Measurements from ENCODE around the gene MRPS23. TPM values are rescaled to one million over a fixed set of nuclear protein-coding genes. Genes with fewer than 3 reads are reported as not detected.

Gene MRPS23
- total RNA-seq, 4 donors from 2014 or later = 24.3 to 47.2 (median 35.5) TPM

- DNase-seq (no peak), ATAC-seq (no peak)
- TF ChIP-seq CTCF (IDR thresholded peaks at IDR 0.05 in 4 of 5, conservative IDR thresholded peaks at IDR 0.05 in 1 of 5) (no peak), POLR2A (IDR thresholded peaks at IDR 0.05) (no peak)
- no peak overlapping the region for H3K4me3 ChIP-seq
- no peaks in the 10 kb centered on the region for H3K9me3 ChIP-seq
- peaks cover 45 to 50% of the 10 kb centered on the region in 2 donors for H3K4me1 ChIP-seq
- in situ Hi-C loops (cut with MboI; ENCODE audit: low sequenced_read_pairs in 4 of 4) (no loop called here), intact Hi-C loops (cut with DNase I; ENCODE audit: low total_unique reads) (no loop called here)
- H3K36me3 ChIP-seq = peaks cover 0 to 16% of the 10 kb centered on the region in 2 donors
- peak overlapping the region in 1 of 4 donors; percentile 22 for H3K27ac ChIP-seq
- H3K27me3 ChIP-seq = no peaks in the 10 kb centered on the region
These were observed 36.2 kb upstream of the MRPS23 start for GRCh38 chr17:57886020-57886419.

DNA sequence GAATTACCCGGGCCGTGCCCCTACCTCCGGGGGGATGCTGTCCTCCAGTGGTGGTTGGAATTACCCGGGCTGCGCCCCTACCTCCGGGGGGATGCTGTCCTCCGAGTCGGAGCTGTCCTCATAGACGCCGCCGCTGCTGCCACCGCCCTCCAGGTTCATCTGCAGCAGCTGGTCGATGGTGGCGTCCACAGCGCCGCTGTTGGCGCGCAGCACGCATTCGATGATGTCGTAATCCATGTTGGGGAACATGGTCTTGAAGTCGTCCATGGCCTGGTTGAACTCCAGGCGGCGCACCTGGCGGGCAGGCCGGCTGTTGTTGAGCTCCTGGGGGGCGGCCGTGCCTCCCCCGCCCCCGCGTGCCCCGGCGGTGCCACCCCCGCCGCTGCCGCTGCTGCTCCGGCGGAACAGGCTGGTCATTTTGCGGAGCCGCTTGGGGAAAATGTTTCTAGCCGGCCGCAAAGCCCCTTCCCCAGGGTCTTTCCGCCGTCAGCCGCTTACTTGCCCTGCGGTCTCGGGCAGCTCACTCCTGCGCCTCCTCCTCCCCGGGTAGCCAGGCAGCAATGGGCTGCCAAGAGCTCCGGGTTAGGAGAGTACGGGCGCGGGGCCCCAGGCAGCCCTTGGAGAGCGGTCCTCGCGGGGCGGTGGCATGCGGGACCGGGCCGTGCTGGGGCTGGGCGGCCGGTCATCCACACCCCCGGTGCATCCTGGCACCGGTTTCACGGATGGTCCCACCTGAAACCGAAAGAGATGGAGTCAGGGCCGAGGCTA is 35.5 kb upstream of the MRPS23 start:
- no peak overlapping the region for H3K27ac ChIP-seq
- DNase-seq (no peak), ATAC-seq (no peak)
- TF ChIP-seq CTCF (IDR thresholded peaks at IDR 0.05 in 4 of 5, conservative IDR thresholded peaks at IDR 0.05 in 1 of 5) = no peak
- TF ChIP-seq POLR2A (IDR thresholded peaks at IDR 0.05) = no peak
- peaks cover 43 to 50% of the 10 kb centered on the region in 2 donors for H3K4me1 ChIP-seq
- intact Hi-C loops (cut with DNase I; ENCODE audit: low total_unique reads) = no loop called here
- no peaks in the 10 kb centered on the region for H3K9me3 ChIP-seq
- in situ Hi-C loops (cut with MboI; ENCODE audit: low sequenced_read_pairs in 4 of 4) = no loop called here
- no peak overlapping the region for H3K4me3 ChIP-seq
- H3K27me3 ChIP-seq = no peaks in the 10 kb centered on the region
- H3K36me3 ChIP-seq = peaks cover 0 to 16% of the 10 kb centered on the region in 2 donors

GRCh38 chr17:57881783-57882351 is 32.0 kb upstream of the MRPS23 start:
- TF ChIP-seq CTCF (IDR thresholded peaks at IDR 0.05 in 4 of 5, conservative IDR thresholded peaks at IDR 0.05 in 1 of 5) = no peak
- TF ChIP-seq POLR2A (IDR thresholded peaks at IDR 0.05) = no peak
- intact Hi-C loops (cut with DNase I; ENCODE audit: low total_unique reads) = no loop called here
- Histone ChIP-seq H3K9me3 (no peaks in the 10 kb centered on the region), H3K4me1 (peaks cover 43 to 54% of the 10 kb centered on the region in 2 donors), H3K27ac (peak overlapping the region; percentile 79 to 89 (median 83)), H3K27me3 (no peaks in the 10 kb centered on the region), H3K4me3 (no peak overlapping the region), H3K36me3 (peaks cover 0 to 16% of the 10 kb centered on the region in 2 donors)
- in situ Hi-C loops (cut with MboI; ENCODE audit: low sequenced_read_pairs in 4 of 4) = no loop called here
- DNase-seq = peak in 1 of 2 donors; percentile 69
- peak in 1 of 2 donors; percentile 51 for ATAC-seq

DNA sequence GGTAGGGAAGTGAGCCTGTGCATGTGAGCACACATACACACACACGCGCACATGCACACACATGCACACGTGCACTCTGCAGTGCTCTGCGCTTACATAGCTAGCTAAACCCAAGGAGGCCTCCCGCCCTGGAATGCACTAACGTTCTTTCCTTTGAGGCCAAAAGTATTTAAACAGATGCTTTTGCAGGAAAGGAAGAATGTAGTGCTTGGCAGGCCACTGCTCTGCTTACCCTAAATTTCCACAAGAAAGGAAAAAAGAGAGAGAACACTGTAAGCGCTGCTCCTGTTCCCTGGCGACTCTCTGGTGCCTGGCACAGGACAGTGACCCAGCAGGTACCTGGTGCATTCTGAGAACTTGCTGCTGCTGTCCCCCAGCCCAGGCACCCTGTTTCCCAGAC is 31.3 kb upstream of the MRPS23 start:
- Histone ChIP-seq H3K4me3 (no peak overlapping the region), H3K27ac (peak overlapping the region; percentile 79 to 89 (median 83)), H3K27me3 (no peaks in the 10 kb centered on the region), H3K4me1 (peaks cover 48 to 61% of the 10 kb centered on the region in 2 donors), H3K36me3 (peaks cover 0 to 16% of the 10 kb centered on the region in 2 donors), H3K9me3 (no peaks in the 10 kb centered on the region)
- ATAC-seq = no peak
- no peak for TF ChIP-seq POLR2A (IDR thresholded peaks at IDR 0.05)
- in situ Hi-C loops (cut with MboI; ENCODE audit: low sequenced_read_pairs in 4 of 4) (no loop called here), intact Hi-C loops (cut with DNase I; ENCODE audit: low total_unique reads) (no loop called here)
- DNase-seq = no peak

DNA sequence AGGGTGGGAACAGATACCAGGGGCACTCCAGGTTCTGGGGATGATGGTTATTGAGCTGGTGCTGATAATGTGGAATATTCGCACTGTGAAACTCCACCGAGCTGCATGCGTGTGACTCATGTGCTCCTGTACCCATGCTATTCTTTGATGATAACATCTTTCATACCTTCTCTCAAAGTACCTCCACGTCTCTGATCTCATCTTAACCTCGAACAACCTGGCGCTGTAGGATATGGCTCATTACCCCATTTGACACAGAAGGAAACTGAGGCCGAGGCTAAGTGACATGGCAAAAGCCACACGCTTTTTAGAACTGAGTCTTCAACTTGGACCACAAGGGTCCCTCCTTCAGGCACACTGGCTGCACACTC is 30.2 kb upstream of the MRPS23 start:
- H3K27me3 ChIP-seq = no peaks in the 10 kb centered on the region
- TF ChIP-seq CTCF (IDR thresholded peaks at IDR 0.05 in 4 of 5, conservative IDR thresholded peaks at IDR 0.05 in 1 of 5) (no peak), POLR2A (IDR thresholded peaks at IDR 0.05) (no peak)
- H3K36me3 ChIP-seq = peaks cover 0 to 16% of the 10 kb centered on the region in 2 donors
- in situ Hi-C loops (cut with MboI; ENCODE audit: low sequenced_read_pairs in 4 of 4) = no loop called here
- no peak for DNase-seq
- peak overlapping the region; percentile 79 to 89 (median 83) for H3K27ac ChIP-seq
- H3K9me3 ChIP-seq = no peaks in the 10 kb centered on the region
- ATAC-seq = peak in 1 of 2 donors; percentile 15
- H3K4me3 ChIP-seq = no peak overlapping the region
- intact Hi-C loops (cut with DNase I; ENCODE audit: low total_unique reads) = loop anchor here (1.0 kb wide), 1 partner anchor 9 kb away; no protein-coding TSS in a partner anchor
- peaks cover 58 to 72% of the 10 kb centered on the region in 2 donors for H3K4me1 ChIP-seq
